SW 1271 (cell line): ENCODE results near the gene SMIM41.

Source experiments
- DNase-seq, 2 experiments: peaks; one replicate each; lab custom pipeline; 2025; lab: John Stamatoyannopoulos, UW

Gene SMIM41

GRCh38 chr12:52122540-52122871 is 43.0 kb downstream of the SMIM41 start:
- no peak for DNase-seq

- DNase-seq: no peak
These were observed 43.4 kb downstream of the SMIM41 start for GRCh38 chr12:52122904-52123303.

GRCh38 chr12:52123487-52124186 is 44.1 kb downstream of the SMIM41 start:
- DNase-seq: no peak

GRCh38 chr12:52125476-52125900 is 46.0 kb downstream of the SMIM41 start:
- no peak for DNase-seq

- no peak for DNase-seq
These were observed 46.6 kb downstream of the SMIM41 start for GRCh38 chr12:52126050-52126604.

- DNase-seq: no peak
These were observed 47.4 kb downstream of the SMIM41 start for GRCh38 chr12:52126605-52127578.

- DNase-seq: no peak
These were observed 48.4 kb downstream of the SMIM41 start for GRCh38 chr12:52127683-52128450.

GRCh38 chr12:52130711-52131110 is 51.2 kb downstream of the SMIM41 start:
- no peak for DNase-seq

- no peak for DNase-seq
These were observed 53.3 kb downstream of the SMIM41 start for GRCh38 chr12:52132754-52133161.

- no peak for DNase-seq
These were observed 58.2 kb downstream of the SMIM41 start for GRCh38 chr12:52137746-52138145.

- DNase-seq: no peak
These were observed 59.6 kb downstream of the SMIM41 start for GRCh38 chr12:52139147-52139546.

GRCh38 chr12:52139579-52140062 is 60.1 kb downstream of the SMIM41 start:
- peak in 1 of 2 experiments; percentile 55 for DNase-seq

GRCh38 chr12:52141306-52141705 is 61.8 kb downstream of the SMIM41 start:
- peak in 1 of 2 experiments; percentile 45 for DNase-seq

GRCh38 chr12:52141875-52142274 is 62.4 kb downstream of the SMIM41 start:
- no peak for DNase-seq

GRCh38 chr12:52142431-52142830 is 62.9 kb downstream of the SMIM41 start:
- DNase-seq: no peak

- no peak for DNase-seq
These were observed 65.2 kb downstream of the SMIM41 start for GRCh38 chr12:52144512-52145227.

GRCh38 chr12:52145228-52146088 is 66.0 kb downstream of the SMIM41 start:
- no peak for DNase-seq

GRCh38 chr12:52146089-52146821 is 66.8 kb downstream of the SMIM41 start:
- no peak for DNase-seq

GRCh38 chr12:52146822-52147366 is 67.4 kb downstream of the SMIM41 start:
- DNase-seq: no peak
